ENCODE measurements around the gene COL6A5. TPM values are rescaled to one million over a fixed set of nuclear protein-coding genes. Genes with fewer than 3 reads are reported as not detected.

The COL6A5 gene
- total and polyA plus RNA-seq, 10 of the 15 experiments (the other 5 are each of a cell fraction or from before 2014, with no cell fraction given) = 0.04 to 0.11 TPM; not detected in 8

DNA sequence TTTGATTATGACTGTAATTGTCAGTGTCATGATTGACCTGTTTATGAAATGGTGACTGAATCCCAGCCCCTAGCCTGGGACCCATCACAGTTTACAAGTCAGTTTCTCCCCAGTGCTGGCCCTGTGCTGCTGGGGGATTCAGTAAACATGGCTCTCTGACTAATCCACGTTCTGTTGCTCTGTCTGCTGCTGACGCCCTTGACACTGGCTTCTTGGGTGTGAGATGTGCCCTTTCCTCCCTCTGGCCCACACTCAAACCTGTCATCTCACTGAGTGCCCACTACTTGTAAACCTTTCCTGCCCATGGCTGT is 84.2 kb downstream of the COL6A5 start:
- ChIA-PET CTCF (no interaction called here), POLR2A (no interaction called here), SMC1A (ENCODE audit: uncharacterized antibody, unreplicated experiment) (no interaction called here), RAD21 (ENCODE audit: unreplicated experiment) (no interaction called here)
- WGBS (ENCODE audit: insufficient coverage, insufficient replicate concordance, low lambda C conversion rate, missing lambda C conversion rate) = 0% methylated on average over 2 of the region's 2 CpGs
- H3K27ac ChIP-seq (ENCODE audit: control insufficient read depth, insufficient read depth) = no peak overlapping the region
- no peak overlapping the region for H2AFZ ChIP-seq (ENCODE audit: control insufficient read depth, low read depth, low read length)
- H3K27me3 ChIP-seq (replicated peaks in 1 of 2; ENCODE audit: control insufficient read depth in 2 of 2, insufficient read depth in 2 of 2, low read length in 1 of 2) = no peaks in the 10 kb centered on the region; a peak in 3 of 4 replicates
- H3K79me2 ChIP-seq (ENCODE audit: control insufficient read depth, insufficient read depth, low read length) = no peaks in the 10 kb centered on the region
- no peaks in the 10 kb centered on the region for H3K4me1 ChIP-seq (ENCODE audit: control insufficient read depth, insufficient read depth, low read length)
- H4K20me1 ChIP-seq (ENCODE audit: control insufficient read depth, insufficient read depth) = no peaks in the 10 kb centered on the region
- intact Hi-C loops (cut with micrococcal nuclease; ENCODE audit: unreplicated experiment) (no loop called here), in situ Hi-C loops (cut with MboI) (no loop called here)
- H3K9ac ChIP-seq (ENCODE audit: control insufficient read depth, insufficient read depth, low read length) = no peak overlapping the region
- no peak for FAIRE-seq
- no peak for DNase-seq (ENCODE audit: low read depth, low spot score)
- no peak overlapping the region for H3K4me2 ChIP-seq (ENCODE audit: control insufficient read depth, insufficient read depth)
- no peaks in the 10 kb centered on the region for H3K9me3 ChIP-seq (replicated peaks; ENCODE audit: control insufficient read depth, insufficient read depth, low read length)
- BruUV-seq (replicated peaks) = no TSS peak
- H3K4me3 ChIP-seq = no peak overlapping the region
- H3K36me3 ChIP-seq (ENCODE audit: control insufficient read depth in 2 of 2, insufficient read depth in 2 of 2, low read length in 1 of 2) = no peaks in the 10 kb centered on the region
- ATAC-seq = no peak
- TF ChIP-seq, protein P1, sequence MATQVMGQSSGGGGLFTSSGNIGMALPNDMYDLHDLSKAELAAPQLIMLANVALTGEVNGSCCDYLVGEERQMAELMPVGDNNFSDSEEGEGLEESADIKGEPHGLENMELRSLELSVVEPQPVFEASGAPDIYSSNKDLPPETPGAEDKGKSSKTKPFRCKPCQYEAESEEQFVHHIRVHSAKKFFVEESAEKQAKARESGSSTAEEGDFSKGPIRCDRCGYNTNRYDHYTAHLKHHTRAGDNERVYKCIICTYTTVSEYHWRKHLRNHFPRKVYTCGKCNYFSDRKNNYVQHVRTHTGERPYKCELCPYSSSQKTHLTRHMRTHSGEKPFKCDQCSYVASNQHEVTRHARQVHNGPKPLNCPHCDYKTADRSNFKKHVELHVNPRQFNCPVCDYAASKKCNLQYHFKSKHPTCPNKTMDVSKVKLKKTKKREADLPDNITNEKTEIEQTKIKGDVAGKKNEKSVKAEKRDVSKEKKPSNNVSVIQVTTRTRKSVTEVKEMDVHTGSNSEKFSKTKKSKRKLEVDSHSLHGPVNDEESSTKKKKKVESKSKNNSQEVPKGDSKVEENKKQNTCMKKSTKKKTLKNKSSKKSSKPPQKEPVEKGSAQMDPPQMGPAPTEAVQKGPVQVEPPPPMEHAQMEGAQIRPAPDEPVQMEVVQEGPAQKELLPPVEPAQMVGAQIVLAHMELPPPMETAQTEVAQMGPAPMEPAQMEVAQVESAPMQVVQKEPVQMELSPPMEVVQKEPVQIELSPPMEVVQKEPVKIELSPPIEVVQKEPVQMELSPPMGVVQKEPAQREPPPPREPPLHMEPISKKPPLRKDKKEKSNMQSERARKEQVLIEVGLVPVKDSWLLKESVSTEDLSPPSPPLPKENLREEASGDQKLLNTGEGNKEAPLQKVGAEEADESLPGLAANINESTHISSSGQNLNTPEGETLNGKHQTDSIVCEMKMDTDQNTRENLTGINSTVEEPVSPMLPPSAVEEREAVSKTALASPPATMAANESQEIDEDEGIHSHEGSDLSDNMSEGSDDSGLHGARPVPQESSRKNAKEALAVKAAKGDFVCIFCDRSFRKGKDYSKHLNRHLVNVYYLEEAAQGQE (IDR thresholded peaks at IDR 0.05; ENCODE audit: low read depth, low read length) = no peak
- TF ChIP-seq, protein P2, sequence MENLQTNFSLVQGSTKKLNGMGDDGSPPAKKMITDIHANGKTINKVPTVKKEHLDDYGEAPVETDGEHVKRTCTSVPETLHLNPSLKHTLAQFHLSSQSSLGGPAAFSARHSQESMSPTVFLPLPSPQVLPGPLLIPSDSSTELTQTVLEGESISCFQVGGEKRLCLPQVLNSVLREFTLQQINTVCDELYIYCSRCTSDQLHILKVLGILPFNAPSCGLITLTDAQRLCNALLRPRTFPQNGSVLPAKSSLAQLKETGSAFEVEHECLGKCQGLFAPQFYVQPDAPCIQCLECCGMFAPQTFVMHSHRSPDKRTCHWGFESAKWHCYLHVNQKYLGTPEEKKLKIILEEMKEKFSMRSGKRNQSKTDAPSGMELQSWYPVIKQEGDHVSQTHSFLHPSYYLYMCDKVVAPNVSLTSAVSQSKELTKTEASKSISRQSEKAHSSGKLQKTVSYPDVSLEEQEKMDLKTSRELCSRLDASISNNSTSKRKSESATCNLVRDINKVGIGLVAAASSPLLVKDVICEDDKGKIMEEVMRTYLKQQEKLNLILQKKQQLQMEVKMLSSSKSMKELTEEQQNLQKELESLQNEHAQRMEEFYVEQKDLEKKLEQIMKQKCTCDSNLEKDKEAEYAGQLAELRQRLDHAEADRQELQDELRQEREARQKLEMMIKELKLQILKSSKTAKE (IDR thresholded peaks at IDR 0.05; ENCODE audit: low read depth, poor library complexity, severe bottlenecking) = no peak
- TF ChIP-seq RFX5 (IDR thresholded peaks at IDR 0.05; ENCODE audit: low read depth, low read length) (no peak), MEF2A (IDR thresholded peaks at IDR 0.05; ENCODE audit: insufficient read depth, low read depth, low read length) (no peak), RB1 (IDR thresholded peaks at IDR 0.05; ENCODE audit: borderline replicate concordance) (no peak), ZSCAN29 (IDR thresholded peaks at IDR 0.05) (no peak), SREBF2 (IDR thresholded peaks at IDR 0.05; ENCODE audit: low read length) (no peak)
- TF ChIP-seq, protein P3, sequence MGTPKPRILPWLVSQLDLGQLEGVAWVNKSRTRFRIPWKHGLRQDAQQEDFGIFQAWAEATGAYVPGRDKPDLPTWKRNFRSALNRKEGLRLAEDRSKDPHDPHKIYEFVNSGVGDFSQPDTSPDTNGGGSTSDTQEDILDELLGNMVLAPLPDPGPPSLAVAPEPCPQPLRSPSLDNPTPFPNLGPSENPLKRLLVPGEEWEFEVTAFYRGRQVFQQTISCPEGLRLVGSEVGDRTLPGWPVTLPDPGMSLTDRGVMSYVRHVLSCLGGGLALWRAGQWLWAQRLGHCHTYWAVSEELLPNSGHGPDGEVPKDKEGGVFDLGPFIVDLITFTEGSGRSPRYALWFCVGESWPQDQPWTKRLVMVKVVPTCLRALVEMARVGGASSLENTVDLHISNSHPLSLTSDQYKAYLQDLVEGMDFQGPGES (IDR thresholded peaks at IDR 0.05) = no peak
- TF ChIP-seq, protein P4, sequence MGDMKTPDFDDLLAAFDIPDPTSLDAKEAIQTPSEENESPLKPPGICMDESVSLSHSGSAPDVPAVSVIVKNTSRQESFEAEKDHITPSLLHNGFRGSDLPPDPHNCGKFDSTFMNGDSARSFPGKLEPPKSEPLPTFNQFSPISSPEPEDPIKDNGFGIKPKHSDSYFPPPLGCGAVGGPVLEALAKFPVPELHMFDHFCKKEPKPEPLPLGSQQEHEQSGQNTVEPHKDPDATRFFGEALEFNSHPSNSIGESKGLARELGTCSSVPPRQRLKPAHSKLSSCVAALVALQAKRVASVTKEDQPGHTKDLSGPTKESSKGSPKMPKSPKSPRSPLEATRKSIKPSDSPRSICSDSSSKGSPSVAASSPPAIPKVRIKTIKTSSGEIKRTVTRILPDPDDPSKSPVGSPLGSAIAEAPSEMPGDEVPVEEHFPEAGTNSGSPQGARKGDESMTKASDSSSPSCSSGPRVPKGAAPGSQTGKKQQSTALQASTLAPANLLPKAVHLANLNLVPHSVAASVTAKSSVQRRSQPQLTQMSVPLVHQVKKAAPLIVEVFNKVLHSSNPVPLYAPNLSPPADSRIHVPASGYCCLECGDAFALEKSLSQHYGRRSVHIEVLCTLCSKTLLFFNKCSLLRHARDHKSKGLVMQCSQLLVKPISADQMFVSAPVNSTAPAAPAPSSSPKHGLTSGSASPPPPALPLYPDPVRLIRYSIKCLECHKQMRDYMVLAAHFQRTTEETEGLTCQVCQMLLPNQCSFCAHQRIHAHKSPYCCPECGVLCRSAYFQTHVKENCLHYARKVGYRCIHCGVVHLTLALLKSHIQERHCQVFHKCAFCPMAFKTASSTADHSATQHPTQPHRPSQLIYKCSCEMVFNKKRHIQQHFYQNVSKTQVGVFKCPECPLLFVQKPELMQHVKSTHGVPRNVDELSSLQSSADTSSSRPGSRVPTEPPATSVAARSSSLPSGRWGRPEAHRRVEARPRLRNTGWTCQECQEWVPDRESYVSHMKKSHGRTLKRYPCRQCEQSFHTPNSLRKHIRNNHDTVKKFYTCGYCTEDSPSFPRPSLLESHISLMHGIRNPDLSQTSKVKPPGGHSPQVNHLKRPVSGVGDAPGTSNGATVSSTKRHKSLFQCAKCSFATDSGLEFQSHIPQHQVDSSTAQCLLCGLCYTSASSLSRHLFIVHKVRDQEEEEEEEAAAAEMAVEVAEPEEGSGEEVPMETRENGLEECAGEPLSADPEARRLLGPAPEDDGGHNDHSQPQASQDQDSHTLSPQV (IDR thresholded peaks at IDR 0.05) = no peak
- TF ChIP-seq, protein P5, sequence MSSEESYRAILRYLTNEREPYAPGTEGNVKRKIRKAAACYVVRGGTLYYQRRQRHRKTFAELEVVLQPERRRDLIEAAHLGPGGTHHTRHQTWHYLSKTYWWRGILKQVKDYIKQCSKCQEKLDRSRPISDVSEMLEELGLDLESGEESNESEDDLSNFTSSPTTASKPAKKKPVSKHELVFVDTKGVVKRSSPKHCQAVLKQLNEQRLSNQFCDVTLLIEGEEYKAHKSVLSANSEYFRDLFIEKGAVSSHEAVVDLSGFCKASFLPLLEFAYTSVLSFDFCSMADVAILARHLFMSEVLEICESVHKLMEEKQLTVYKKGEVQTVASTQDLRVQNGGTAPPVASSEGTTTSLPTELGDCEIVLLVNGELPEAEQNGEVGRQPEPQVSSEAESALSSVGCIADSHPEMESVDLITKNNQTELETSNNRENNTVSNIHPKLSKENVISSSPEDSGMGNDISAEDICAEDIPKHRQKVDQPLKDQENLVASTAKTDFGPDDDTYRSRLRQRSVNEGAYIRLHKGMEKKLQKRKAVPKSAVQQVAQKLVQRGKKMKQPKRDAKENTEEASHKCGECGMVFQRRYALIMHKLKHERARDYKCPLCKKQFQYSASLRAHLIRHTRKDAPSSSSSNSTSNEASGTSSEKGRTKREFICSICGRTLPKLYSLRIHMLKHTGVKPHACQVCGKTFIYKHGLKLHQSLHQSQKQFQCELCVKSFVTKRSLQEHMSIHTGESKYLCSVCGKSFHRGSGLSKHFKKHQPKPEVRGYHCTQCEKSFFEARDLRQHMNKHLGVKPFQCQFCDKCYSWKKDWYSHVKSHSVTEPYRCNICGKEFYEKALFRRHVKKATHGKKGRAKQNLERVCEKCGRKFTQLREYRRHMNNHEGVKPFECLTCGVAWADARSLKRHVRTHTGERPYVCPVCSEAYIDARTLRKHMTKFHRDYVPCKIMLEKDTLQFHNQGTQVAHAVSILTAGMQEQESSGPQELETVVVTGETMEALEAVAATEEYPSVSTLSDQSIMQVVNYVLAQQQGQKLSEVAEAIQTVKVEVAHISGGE (CRISPR knock-in tag; IDR thresholded peaks at IDR 0.05) = no peak

Measured in GM12878 (cell line).